ENCODE measurements around the gene TMOD2. TPM values are rescaled to one million over a fixed set of nuclear protein-coding genes. Genes with fewer than 3 reads are reported as not detected.
A peak's percentile ranks its signal among the peaks of the same experiment; 100 is the strongest.

TMOD2 gene
- total RNA-seq, 1 donor from 2014 or later = 8.4 TPM

- peaks cover 9% of the 10 kb centered on the region for H3K27me3 Mint-ChIP-seq (ENCODE audit: low read depth, unreplicated experiment)
- Histone ChIP-seq H3K9me3 (ENCODE audit: insufficient read depth, low read depth, low read length) (no peaks in the 10 kb centered on the region), H3K36me3 (ENCODE audit: insufficient read depth, low read length) (no peaks in the 10 kb centered on the region), H4K20me1 (ENCODE audit: insufficient read depth, low read length) (no peaks in the 10 kb centered on the region), H3K4me3 (ENCODE audit: insufficient read depth, low read depth, low read length) (peak overlapping the region; percentile 66), H3K27me3 (ENCODE audit: insufficient read depth, low read length) (no peaks in the 10 kb centered on the region), H3K4me2 (ENCODE audit: low read length) (peak overlapping the region; percentile 89), H3K9ac (ENCODE audit: low read length) (peak overlapping the region; percentile 69), H3K79me2 (ENCODE audit: insufficient read depth, low read length) (no peaks in the 10 kb centered on the region), H3K27ac (ENCODE audit: low read depth, low read length) (no peak overlapping the region), H2AFZ (ENCODE audit: low read depth, low read length) (peak overlapping the region; percentile 92), H3K4me1 (ENCODE audit: insufficient read depth, low read length) (peaks cover 5% of the 10 kb centered on the region)
- no peak overlapping the region for H3K27ac Mint-ChIP-seq (ENCODE audit: unreplicated experiment)
- H3K36me3 Mint-ChIP-seq (ENCODE audit: low read depth, unreplicated experiment) = no peaks in the 10 kb centered on the region
- peaks cover 7% of the 10 kb centered on the region for H3K4me1 Mint-ChIP-seq (ENCODE audit: low read depth, unreplicated experiment)
- H3K9me3 Mint-ChIP-seq (ENCODE audit: unreplicated experiment) = no peaks in the 10 kb centered on the region
- TF ChIP-seq, protein P1, sequence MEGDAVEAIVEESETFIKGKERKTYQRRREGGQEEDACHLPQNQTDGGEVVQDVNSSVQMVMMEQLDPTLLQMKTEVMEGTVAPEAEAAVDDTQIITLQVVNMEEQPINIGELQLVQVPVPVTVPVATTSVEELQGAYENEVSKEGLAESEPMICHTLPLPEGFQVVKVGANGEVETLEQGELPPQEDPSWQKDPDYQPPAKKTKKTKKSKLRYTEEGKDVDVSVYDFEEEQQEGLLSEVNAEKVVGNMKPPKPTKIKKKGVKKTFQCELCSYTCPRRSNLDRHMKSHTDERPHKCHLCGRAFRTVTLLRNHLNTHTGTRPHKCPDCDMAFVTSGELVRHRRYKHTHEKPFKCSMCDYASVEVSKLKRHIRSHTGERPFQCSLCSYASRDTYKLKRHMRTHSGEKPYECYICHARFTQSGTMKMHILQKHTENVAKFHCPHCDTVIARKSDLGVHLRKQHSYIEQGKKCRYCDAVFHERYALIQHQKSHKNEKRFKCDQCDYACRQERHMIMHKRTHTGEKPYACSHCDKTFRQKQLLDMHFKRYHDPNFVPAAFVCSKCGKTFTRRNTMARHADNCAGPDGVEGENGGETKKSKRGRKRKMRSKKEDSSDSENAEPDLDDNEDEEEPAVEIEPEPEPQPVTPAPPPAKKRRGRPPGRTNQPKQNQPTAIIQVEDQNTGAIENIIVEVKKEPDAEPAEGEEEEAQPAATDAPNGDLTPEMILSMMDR (IDR thresholded peaks at IDR 0.05; ENCODE audit: insufficient read depth, low read depth, low read length) = no peak
- peak overlapping the region; percentile 83 for H3K4me3 Mint-ChIP-seq (ENCODE audit: unreplicated experiment)
- FAIRE-seq = no peak
- no peak for DNase-seq (ENCODE audit: low read depth)
Observed at GRCh38 chr15:51736751-51737521, 14.5 kb upstream of the TMOD2 start.

- Mint-ChIP-seq H3K4me3 (ENCODE audit: unreplicated experiment) (peak within 1 kb of the TSS; percentile 86), H3K27me3 (ENCODE audit: low read depth, unreplicated experiment) (peaks cover 9% of the 10 kb centered on the region), H3K9me3 (ENCODE audit: unreplicated experiment) (no peaks in the 10 kb centered on the region), H3K4me1 (ENCODE audit: low read depth, unreplicated experiment) (peaks cover 4% of the 10 kb centered on the region), H3K36me3 (ENCODE audit: low read depth, unreplicated experiment) (no peaks in the 10 kb centered on the region), H3K27ac (ENCODE audit: unreplicated experiment) (peak within 1 kb of the TSS; percentile 26)
- peak within 1 kb of the TSS; percentile 69 for H3K9ac ChIP-seq (ENCODE audit: low read length)
- peak within 1 kb of the TSS; percentile 89 for H3K4me2 ChIP-seq (ENCODE audit: low read length)
- H3K36me3 ChIP-seq (ENCODE audit: insufficient read depth, low read length) = no peaks in the 10 kb centered on the region
- no peak for TF ChIP-seq EZH2 (IDR thresholded peaks at IDR 0.05; ENCODE audit: insufficient read depth, low read length)
- TF ChIP-seq, protein P1 (IDR thresholded peaks at IDR 0.05; ENCODE audit: insufficient read depth, low read depth, low read length) = no peak
- peaks cover 5% of the 10 kb centered on the region for H3K4me1 ChIP-seq (ENCODE audit: insufficient read depth, low read length)
- no peak for DNase-seq (ENCODE audit: low read depth)
- H3K9me3 ChIP-seq (ENCODE audit: insufficient read depth, low read depth, low read length) = no peaks in the 10 kb centered on the region
- H3K4me3 ChIP-seq (ENCODE audit: insufficient read depth, low read depth, low read length) = peak within 1 kb of the TSS; percentile 66
- H4K20me1 ChIP-seq (ENCODE audit: insufficient read depth, low read length) = no peaks in the 10 kb centered on the region
- no peak within 1 kb of the TSS for H3K27ac ChIP-seq (ENCODE audit: low read depth, low read length)
- no peaks in the 10 kb centered on the region for H3K27me3 ChIP-seq (ENCODE audit: insufficient read depth, low read length)
- peak within 1 kb of the TSS; percentile 92 for H2AFZ ChIP-seq (ENCODE audit: low read depth, low read length)
- FAIRE-seq = no peak
- H3K79me2 ChIP-seq (ENCODE audit: insufficient read depth, low read length) = no peaks in the 10 kb centered on the region
Observed at GRCh38 chr15:51737522-51738305, 13.7 kb upstream of the TMOD2 start, which contains the start of gene LYSMD2. LYSMD2 (minus strand) TSS chr15:51737655; CDS start chr15:51737622, 33 bp downstream.

Data from astrocyte (in vitro differentiated cells and primary cell).